ENCODE data around the gene PRKCA.

- no peak for TF ChIP-seq POLR2AphosphoS5 (IDR thresholded peaks at IDR 0.05; ENCODE audit: low read depth, low read length)
- no peak for TF ChIP-seq REST (IDR thresholded peaks at IDR 0.05; ENCODE audit: insufficient read depth in 1 of 2, low read depth in 2 of 2, low read length in 2 of 2)
- no peak for TF ChIP-seq SIN3A (IDR thresholded peaks at IDR 0.05; ENCODE audit: borderline replicate concordance, insufficient read depth, low read length)
- no peak for TF ChIP-seq TAF1 (IDR thresholded peaks at IDR 0.05; ENCODE audit: borderline replicate concordance, insufficient read depth, low read length)
- TF ChIP-seq FOXP2 (optimal IDR thresholded peaks at IDR 0.05; ENCODE audit: borderline replicate concordance, extremely low read depth, extremely low read length, insufficient read depth), result no peak
Observed at GRCh38 chr17:66531851-66532295, 229.5 kb downstream of the PRKCA start.
